Measurements from ENCODE around the gene EPGN.

Gene EPGN

GRCh38 chr4:74314329-74314728, 6.1 kb downstream of the EPGN start:
- no peaks in the 10 kb centered on the region for H3K36me3 ChIP-seq (ENCODE audit: insufficient read depth, low read length)
- no peak overlapping the region for H3K9ac ChIP-seq (ENCODE audit: low read depth, low read length, poor library complexity, severe bottlenecking)
- H3K4me2 ChIP-seq (ENCODE audit: low read depth, low read length, poor library complexity, severe bottlenecking): no peak overlapping the region
- peaks cover 5% of the 10 kb centered on the region for H3K4me1 ChIP-seq (ENCODE audit: insufficient read depth, low read length, poor library complexity, severe bottlenecking)
- H4K20me1 ChIP-seq (ENCODE audit: insufficient read depth, low read length, poor library complexity, severe bottlenecking): no peaks in the 10 kb centered on the region
- no peaks in the 10 kb centered on the region for H3K27me3 ChIP-seq (ENCODE audit: insufficient read depth, low read length, poor library complexity, severe bottlenecking)
- H3K9me3 ChIP-seq (ENCODE audit: insufficient read depth, low read depth, low read length): no peaks in the 10 kb centered on the region
- no peaks in the 10 kb centered on the region for H3F3A ChIP-seq (ENCODE audit: low read depth)
- no peaks in the 10 kb centered on the region for H3K79me2 ChIP-seq (ENCODE audit: insufficient read depth, low read length)
- no peak overlapping the region for H2AFZ ChIP-seq (ENCODE audit: low read length)
- no peak overlapping the region for H3K4me3 ChIP-seq (ENCODE audit: low read length, poor library complexity, severe bottlenecking)
- H3K9me2 ChIP-seq (replicated peaks; ENCODE audit: low read depth, low read length): no peaks in the 10 kb centered on the region
- TF ChIP-seq EZH2phosphoT487 (IDR thresholded peaks at IDR 0.05; ENCODE audit: borderline replicate concordance) (no peak), CTCF (conservative IDR thresholded peaks at IDR 0.05; ENCODE audit: low read length) (no peak)

GRCh38 chr4:74314944-74315343, 6.7 kb downstream of the EPGN start:
- Histone ChIP-seq H3K79me2 (ENCODE audit: insufficient read depth, low read length) (no peaks in the 10 kb centered on the region), H3K4me3 (ENCODE audit: low read length, poor library complexity, severe bottlenecking) (no peak overlapping the region), H3K36me3 (ENCODE audit: insufficient read depth, low read length) (no peaks in the 10 kb centered on the region)

GRCh38 chr4:74315376-74315775, 7.1 kb downstream of the EPGN start:
- no peak overlapping the region for H2AFZ ChIP-seq (ENCODE audit: low read length)
- no peaks in the 10 kb centered on the region for H3K79me2 ChIP-seq (ENCODE audit: insufficient read depth, low read length)
- no peak overlapping the region for H3K4me2 ChIP-seq (ENCODE audit: low read depth, low read length, poor library complexity, severe bottlenecking)
- no peaks in the 10 kb centered on the region for H3F3A ChIP-seq (ENCODE audit: low read depth)
- no peaks in the 10 kb centered on the region for H3K27me3 ChIP-seq (ENCODE audit: insufficient read depth, low read length, poor library complexity, severe bottlenecking)
- no peaks in the 10 kb centered on the region for H3K36me3 ChIP-seq (ENCODE audit: insufficient read depth, low read length)
- H4K20me1 ChIP-seq (ENCODE audit: insufficient read depth, low read length, poor library complexity, severe bottlenecking): no peaks in the 10 kb centered on the region
- peaks cover 3% of the 10 kb centered on the region for H3K4me1 ChIP-seq (ENCODE audit: insufficient read depth, low read length, poor library complexity, severe bottlenecking)
- H3K9me2 ChIP-seq (replicated peaks; ENCODE audit: low read depth, low read length): no peaks in the 10 kb centered on the region
- no peak overlapping the region for H3K4me3 ChIP-seq (ENCODE audit: low read length, poor library complexity, severe bottlenecking)
- H3K9me3 ChIP-seq (ENCODE audit: insufficient read depth, low read depth, low read length): no peaks in the 10 kb centered on the region
- TF ChIP-seq CTCF (conservative IDR thresholded peaks at IDR 0.05; ENCODE audit: low read length) (no peak), EZH2phosphoT487 (IDR thresholded peaks at IDR 0.05; ENCODE audit: borderline replicate concordance) (no peak)
- no peak overlapping the region for H3K9ac ChIP-seq (ENCODE audit: low read depth, low read length, poor library complexity, severe bottlenecking)

More at GRCh38 chr4:74314944-74315343, 6.7 kb downstream of the EPGN start:
- TF ChIP-seq EZH2phosphoT487 (IDR thresholded peaks at IDR 0.05; ENCODE audit: borderline replicate concordance) (no peak), CTCF (conservative IDR thresholded peaks at IDR 0.05; ENCODE audit: low read length) (no peak)
- Histone ChIP-seq H2AFZ (ENCODE audit: low read length) (no peak overlapping the region), H3K4me2 (ENCODE audit: low read depth, low read length, poor library complexity, severe bottlenecking) (no peak overlapping the region), H3K9me3 (ENCODE audit: insufficient read depth, low read depth, low read length) (no peaks in the 10 kb centered on the region), H3K4me1 (ENCODE audit: insufficient read depth, low read length, poor library complexity, severe bottlenecking) (no peaks in the 10 kb centered on the region), H3K9me2 (replicated peaks; ENCODE audit: low read depth, low read length) (no peaks in the 10 kb centered on the region), H4K20me1 (ENCODE audit: insufficient read depth, low read length, poor library complexity, severe bottlenecking) (no peaks in the 10 kb centered on the region), H3K27me3 (ENCODE audit: insufficient read depth, low read length, poor library complexity, severe bottlenecking) (no peaks in the 10 kb centered on the region), H3K9ac (ENCODE audit: low read depth, low read length, poor library complexity, severe bottlenecking) (no peak overlapping the region), H3F3A (ENCODE audit: low read depth) (no peaks in the 10 kb centered on the region)
